GM18505 (cell line): ENCODE data around the gene PPA1.
A peak's percentile ranks its signal among the peaks of the same experiment; 100 is the strongest.

ENCODE experiments used
- ATAC-seq: cut with Tn5 transposase; IDR thresholded peaks from one replicate; pipeline ENCODE4 v1.9.1; 2021; ENCODE audit not compliant: unreplicated experiment
- POLR2A ChIP-seq: IDR thresholded peaks from 4 replicates; pipeline ENCODE4 v1.6.1; 2011; ENCODE audit warnings: borderline replicate concordance; ENCODE audit not compliant: insufficient read depth, insufficient read length; ENCODE audit errors: extremely low read depth

The PPA1 gene

GRCh38 chr10:70233109-70233938 lies at the start of gene PPA1:
Gene PPA1, minus strand, starts transcription at chr10:70233429. Its CDS starts 102 bp downstream, at chr10:70233327.
- ATAC-seq: peak; percentile 91

GRCh38 chr10:70281609-70282008 lies 48.4 kb upstream of the PPA1 start:
- ATAC-seq: no peak
- no peak for TF ChIP-seq POLR2A

More at GRCh38 chr10:70233109-70233938, at the start of gene PPA1:
- TF ChIP-seq POLR2A: peak; percentile 94

GRCh38 chr10:70280099-70280498 lies 46.9 kb upstream of the PPA1 start:
- no peak for ATAC-seq
- TF ChIP-seq POLR2A: no peak

- no peak for TF ChIP-seq POLR2A
- ATAC-seq: no peak
Observed at GRCh38 chr10:70277396-70278030, 44.3 kb upstream of the PPA1 start.

GRCh38 chr10:70274643-70275042 lies 41.4 kb upstream of the PPA1 start:
- TF ChIP-seq POLR2A: no peak
- ATAC-seq: no peak

- no peak for TF ChIP-seq POLR2A
- peak; percentile 55 for ATAC-seq
Observed at GRCh38 chr10:70272925-70273316, 39.7 kb upstream of the PPA1 start.

GRCh38 chr10:70271996-70272924 lies 39.0 kb upstream of the PPA1 start:
- TF ChIP-seq POLR2A: no peak
- ATAC-seq: no peak

GRCh38 chr10:70270952-70271351 lies 37.7 kb upstream of the PPA1 start:
- no peak for ATAC-seq
- no peak for TF ChIP-seq POLR2A

- TF ChIP-seq POLR2A: no peak
- ATAC-seq: no peak
Observed at GRCh38 chr10:70269741-70270140, 36.5 kb upstream of the PPA1 start.

- no peak for TF ChIP-seq POLR2A
- no peak for ATAC-seq
Observed at GRCh38 chr10:70268376-70268775, 35.1 kb upstream of the PPA1 start.

- no peak for TF ChIP-seq POLR2A
- ATAC-seq: no peak
Observed at GRCh38 chr10:70267161-70267933, 34.1 kb upstream of the PPA1 start.

GRCh38 chr10:70266701-70267100 lies 33.5 kb upstream of the PPA1 start:
- no peak for TF ChIP-seq POLR2A
- ATAC-seq: no peak

- no peak for TF ChIP-seq POLR2A
- no peak for ATAC-seq
Observed at GRCh38 chr10:70266056-70266455, 32.8 kb upstream of the PPA1 start.

GRCh38 chr10:70265032-70265689 lies 31.9 kb upstream of the PPA1 start:
- no peak for TF ChIP-seq POLR2A
- ATAC-seq: no peak
